HL-60/S4 treated with retinoic acid at 250 ng/mL for 4 days and 3 days (cell line): ENCODE results near the gene ATXN7.

Experiments used
- in situ Hi-C: fragments of 300-500 bp; cut with MboI; formaldehyde crosslinking; loops from 2 replicates; pipeline ENCODE4 v1.7.0; 2022; ENCODE audit warnings: low sequenced_read_pairs

ATXN7 gene

GRCh38 chr3:63864008-63864964 lies 619 bp downstream of the ATXN7 start:
- in situ Hi-C loops: no loop called here

GRCh38 chr3:63864965-63865327 lies 1.3 kb downstream of the ATXN7 start:
- in situ Hi-C loops: no loop called here

GRCh38 chr3:63867225-63867624 lies 3.6 kb downstream of the ATXN7 start:
- in situ Hi-C loops: no loop called here

- in situ Hi-C loops: no loop called here
Measured at GRCh38 chr3:63869940-63870614, 6.4 kb downstream of the ATXN7 start.

- in situ Hi-C loops: no loop called here
Measured at GRCh38 chr3:63870615-63871005, 6.9 kb downstream of the ATXN7 start.

- in situ Hi-C loops: no loop called here
Measured at GRCh38 chr3:63872135-63872924, 8.7 kb downstream of the ATXN7 start.

GRCh38 chr3:63874769-63875168 lies 11.1 kb downstream of the ATXN7 start:
- in situ Hi-C loops: no loop called here

- in situ Hi-C loops: no loop called here
Measured at GRCh38 chr3:63875510-63875909, 11.8 kb downstream of the ATXN7 start.

GRCh38 chr3:63876260-63876659 lies 12.6 kb downstream of the ATXN7 start:
- in situ Hi-C loops: no loop called here

- in situ Hi-C loops: no loop called here
Measured at GRCh38 chr3:63877737-63878393, 14.2 kb downstream of the ATXN7 start.

- in situ Hi-C loops: no loop called here
Measured at GRCh38 chr3:63878394-63879060, 14.9 kb downstream of the ATXN7 start.

GRCh38 chr3:63880653-63881052 lies 17.0 kb downstream of the ATXN7 start:
- in situ Hi-C loops: no loop called here

GRCh38 chr3:63886858-63887257 lies 23.2 kb downstream of the ATXN7 start:
- in situ Hi-C loops: no loop called here

GRCh38 chr3:63891518-63891917 lies 27.9 kb downstream of the ATXN7 start:
- in situ Hi-C loops: no loop called here

GRCh38 chr3:63892773-63893352 lies 29.2 kb downstream of the ATXN7 start:
- in situ Hi-C loops: no loop called here

GRCh38 chr3:63895422-63896189 lies 31.9 kb downstream of the ATXN7 start:
- in situ Hi-C loops: no loop called here

GRCh38 chr3:63896332-63897030 lies 32.8 kb downstream of the ATXN7 start:
- in situ Hi-C loops: no loop called here

- in situ Hi-C loops: no loop called here
Measured at GRCh38 chr3:63900010-63900409, 36.3 kb downstream of the ATXN7 start.

- in situ Hi-C loops: no loop called here
Measured at GRCh38 chr3:63900459-63900858, 36.8 kb downstream of the ATXN7 start.
